Panc1 (cell line): Measurements from ENCODE around the gene IMPDH2. TPM values are rescaled to one million over a fixed set of nuclear protein-coding genes. Genes with fewer than 3 reads are reported as not detected.

ENCODE experiments used
- ATAC-seq: fragments of 200-7000 bp; cut with Tn5 transposase; 2 replicates; pipeline ENCODE4 v1.9.1; 2020; ENCODE audit warnings: mild to moderate bottlenecking, moderate library complexity
- Bru-seq: library from RNA; stranded (reverse); fragments of 400-500 nt; gene quantifications from one replicate; lab custom pipeline; 2021; lab: Mats Ljungman, UMichigan
- BruChase-seq, 2 experiments: library from RNA; stranded (reverse); fragments of 400-500 nt; gene quantifications; one replicate each; lab custom pipeline; 2021; lab: Mats Ljungman, UMichigan
- BruUV-seq: library from RNA; stranded (reverse); fragments of 400-500 nt; replicated peaks from 2 replicates; lab custom pipeline; 2021; lab: Mats Ljungman, UMichigan
- CTCF ChIA-PET: fragments of 300-600 bp; sonication (Branson Sonifier 250); formaldehyde crosslinking; loops from one replicate; lab custom pipeline; 2022; ENCODE audit warnings: antibody characterized with exemption; lab: Charles Lee
- POLR2A ChIA-PET: fragments of 300-600 bp; sonication (Branson Sonifier 250); formaldehyde crosslinking; loops from one replicate; lab custom pipeline; 2022; ENCODE audit warnings: antibody characterized with exemption; lab: Charles Lee
- DNase-seq: peaks from one replicate; pipeline ENCODE4 v3.0.0-alpha.2; 2010; ENCODE audit warnings: low read depth, low spot score
- H3K27ac ChIP-seq: 2 replicates; pipeline ENCODE4 v1.5.1; 2011; ENCODE audit warnings: mild to moderate bottlenecking, low read length, inconsistent platforms
- H3K27me3 ChIP-seq: fragments of 200-500 bp; sonication (Bioruptor generic); 2 replicates; pipeline ENCODE4 v1.6.0; 2014; ENCODE audit warnings: low read length, inconsistent platforms; ENCODE audit not compliant: control insufficient read depth, insufficient read depth
- H3K36me3 ChIP-seq: fragments of 200-500 bp; sonication (Bioruptor generic); 2 replicates; pipeline ENCODE4 v1.5.1; 2014; ENCODE audit warnings: inconsistent platforms, mild to moderate bottlenecking, low read length, moderate library complexity; ENCODE audit not compliant: control insufficient read depth, insufficient read depth
- H3K4me1 ChIP-seq: 2 replicates; pipeline ENCODE4 v1.5.1; 2011; ENCODE audit warnings: inconsistent platforms, mild to moderate bottlenecking, low read length, moderate library complexity; ENCODE audit not compliant: control insufficient read depth, insufficient read depth
- H3K4me3 ChIP-seq, 2 experiments: 2 replicates each; pipeline ENCODE4 v1.5.1; 2011 to 2012; ENCODE audit warnings: low read depth in 2 of 2, low read length in 2 of 2, mild to moderate bottlenecking in 2 of 2, inconsistent platforms in 1 of 2, moderate library complexity in 1 of 2
- H3K9me3 ChIP-seq: fragments of 200-500 bp; sonication (Bioruptor generic); 2 replicates; pipeline ENCODE4 v1.5.1; 2014; ENCODE audit warnings: low read depth, mild to moderate bottlenecking, inconsistent platforms, low read length, moderate library complexity; ENCODE audit not compliant: control insufficient read depth, insufficient read depth
- POLR2AphosphoS5 ChIP-seq: IDR thresholded peaks from 2 replicates; pipeline ENCODE4 v1.6.1; 2012; ENCODE audit warnings: mild to moderate bottlenecking, low read depth, low read length, moderate library complexity
- SIN3A ChIP-seq: IDR thresholded peaks from 2 replicates; pipeline ENCODE4 v1.6.1; 2012; ENCODE audit warnings: low read depth, mild to moderate bottlenecking, low read length, moderate library complexity, borderline replicate concordance; ENCODE audit not compliant: insufficient read depth
- TCF7L2 ChIP-seq: IDR thresholded peaks from 2 replicates; pipeline ENCODE4 v1.6.1; 2011; ENCODE audit warnings: mild to moderate bottlenecking, low read depth, low read length, inconsistent platforms
- in situ Hi-C: cut with HindIII; loops from 2 replicates; pipeline ENCODE4 v1.10.0; 2016; ENCODE audit warnings: low sequenced_read_pairs, low pct_unique_long_range_greater_than_20kb
- intact Hi-C: fragments of 100-400 bp; cut with micrococcal nuclease; formaldehyde crosslinking; loops from one replicate; pipeline ENCODE4 v1.10.0; 2022; ENCODE audit not compliant: unreplicated experiment
- long read RNA-seq: library from polyadenylated mRNA; unstranded; transcript quantifications from one replicate; pipeline ENCODE4 v2.0.0, GENCODE V29; 2021; ENCODE audit not compliant: unreplicated experiment
- polyA plus RNA-seq: library from polyadenylated mRNA; unstranded; fragments of >200 nt; gene quantifications from one replicate; pipeline ENCODE4 v1.2.1, GENCODE V29; 2012; ENCODE audit warnings: missing spikeins; ENCODE audit not compliant: insufficient read length
- total RNA-seq: library from RNA; stranded (reverse); gene quantifications from one replicate; pipeline ENCODE4 v1.2.1, GENCODE V29; 2021; ENCODE audit not compliant: unreplicated experiment
- TF ChIP-seq, protein P1 (sequence below): fragments of 450-650 bp; IDR thresholded peaks from 2 replicates; pipeline ENCODE4 v1.5.1; 2017; ENCODE audit warnings: mild to moderate bottlenecking
- TF ChIP-seq, protein P2 (sequence below), 2 experiments: IDR thresholded peaks; 2 replicates each; pipeline ENCODE4 v1.6.1; 2011 to 2012; ENCODE audit warnings: low read depth in 2 of 2, control low read depth in 1 of 2, low read length in 1 of 2, mild to moderate bottlenecking in 1 of 2, moderate library complexity in 1 of 2; ENCODE audit not compliant: insufficient read depth in 1 of 2

The IMPDH2 gene
- total RNA-seq, result 149 TPM
- polyA plus RNA-seq, result 163 TPM
- Bru-seq, nascent RNA, result percentile 84 among the genes with signal in this experiment
- percentile 90 among the genes with signal in this experiment for BruChase-seq, experiment 1, labeled RNA remaining after a 2-hour chase
- percentile 95 among the genes with signal in this experiment for BruChase-seq, experiment 2, labeled RNA remaining after a 6-hour chase
- long read RNA-seq, transcript IMPDH2-201 (14 exons, 1,643 nt), result major isoform, 95 of 203 reads
- long read RNA-seq, transcript IMPDH2-205 (2 exons, 420 nt), result minor isoform, 16 of 203 reads
- long read RNA-seq, partial matches to known transcripts, result 23 of 203 reads
- long read RNA-seq, other reads (novel, unspliced or antisense), result 68 of 203 reads

DNA sequence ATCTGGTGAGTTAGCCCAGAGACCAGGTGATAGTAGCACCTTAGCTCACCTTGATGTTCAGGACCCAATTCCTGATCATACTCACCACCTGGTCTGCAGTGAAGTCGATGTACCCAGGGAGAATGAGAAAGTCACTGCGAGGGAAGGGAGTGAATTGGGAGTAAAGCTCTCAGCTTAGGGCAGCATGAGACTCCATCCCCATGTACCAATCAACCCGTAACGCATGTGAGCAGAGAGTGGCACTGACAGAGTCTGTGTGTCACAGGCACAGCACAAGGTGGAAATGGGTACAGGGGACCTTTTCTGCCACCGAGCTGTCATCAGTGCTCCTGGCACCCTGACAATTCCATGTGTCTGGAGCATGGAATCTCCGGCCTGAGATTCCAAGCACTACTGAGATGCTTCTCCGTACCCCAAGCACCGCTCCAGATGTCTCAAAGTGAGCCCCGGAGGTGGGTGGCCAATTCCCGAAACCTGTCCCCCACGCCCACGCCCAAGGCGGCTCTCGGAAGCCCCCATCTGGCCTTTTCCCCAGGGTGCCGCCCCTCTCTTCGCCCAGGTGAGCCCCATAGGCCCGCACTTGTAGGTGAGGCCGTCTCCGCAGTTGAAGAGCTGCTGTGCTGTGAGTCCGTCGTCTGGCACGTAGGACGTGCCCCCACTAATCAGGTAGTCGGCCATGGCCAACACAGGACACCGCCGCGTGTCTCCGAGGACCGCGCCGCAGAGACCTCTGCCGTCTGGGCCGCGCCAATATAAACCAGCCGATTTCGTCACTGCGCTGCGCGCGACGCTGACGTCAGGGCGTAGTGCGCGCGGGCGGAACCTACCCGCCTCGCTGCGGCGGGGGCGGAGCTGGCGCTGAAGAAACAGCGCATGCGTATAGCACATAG is at the start of gene IMPDH2:
Gene IMPDH2 (minus strand): TSS at position 726 of the 890 bp plus-strand sequence. CDS start 48 bp downstream, at position 678.
- Histone ChIP-seq H3K4me3 (peak within 1 kb of the TSS; percentile 50 to 79), H3K27me3 (no peaks in the 10 kb centered on the region), H3K36me3 (peaks cover 12% of the 10 kb centered on the region), H3K9me3 (no peaks in the 10 kb centered on the region), H3K27ac (peak within 1 kb of the TSS; percentile 79), H3K4me1 (peaks cover 29% of the 10 kb centered on the region)
- intact Hi-C loops (no loop called here), in situ Hi-C loops (no loop called here)
- ChIA-PET POLR2A (interaction anchor here (0.6 to 0.7 kb wide), 3 partner anchors 65 to 195 kb away, joined by 3 read pairs; partner anchors contain the start of gene QRICH1), CTCF (no interaction called here)
- TF ChIP-seq, protein P1, sequence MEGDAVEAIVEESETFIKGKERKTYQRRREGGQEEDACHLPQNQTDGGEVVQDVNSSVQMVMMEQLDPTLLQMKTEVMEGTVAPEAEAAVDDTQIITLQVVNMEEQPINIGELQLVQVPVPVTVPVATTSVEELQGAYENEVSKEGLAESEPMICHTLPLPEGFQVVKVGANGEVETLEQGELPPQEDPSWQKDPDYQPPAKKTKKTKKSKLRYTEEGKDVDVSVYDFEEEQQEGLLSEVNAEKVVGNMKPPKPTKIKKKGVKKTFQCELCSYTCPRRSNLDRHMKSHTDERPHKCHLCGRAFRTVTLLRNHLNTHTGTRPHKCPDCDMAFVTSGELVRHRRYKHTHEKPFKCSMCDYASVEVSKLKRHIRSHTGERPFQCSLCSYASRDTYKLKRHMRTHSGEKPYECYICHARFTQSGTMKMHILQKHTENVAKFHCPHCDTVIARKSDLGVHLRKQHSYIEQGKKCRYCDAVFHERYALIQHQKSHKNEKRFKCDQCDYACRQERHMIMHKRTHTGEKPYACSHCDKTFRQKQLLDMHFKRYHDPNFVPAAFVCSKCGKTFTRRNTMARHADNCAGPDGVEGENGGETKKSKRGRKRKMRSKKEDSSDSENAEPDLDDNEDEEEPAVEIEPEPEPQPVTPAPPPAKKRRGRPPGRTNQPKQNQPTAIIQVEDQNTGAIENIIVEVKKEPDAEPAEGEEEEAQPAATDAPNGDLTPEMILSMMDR, result no peak
- TF ChIP-seq, protein P2, sequence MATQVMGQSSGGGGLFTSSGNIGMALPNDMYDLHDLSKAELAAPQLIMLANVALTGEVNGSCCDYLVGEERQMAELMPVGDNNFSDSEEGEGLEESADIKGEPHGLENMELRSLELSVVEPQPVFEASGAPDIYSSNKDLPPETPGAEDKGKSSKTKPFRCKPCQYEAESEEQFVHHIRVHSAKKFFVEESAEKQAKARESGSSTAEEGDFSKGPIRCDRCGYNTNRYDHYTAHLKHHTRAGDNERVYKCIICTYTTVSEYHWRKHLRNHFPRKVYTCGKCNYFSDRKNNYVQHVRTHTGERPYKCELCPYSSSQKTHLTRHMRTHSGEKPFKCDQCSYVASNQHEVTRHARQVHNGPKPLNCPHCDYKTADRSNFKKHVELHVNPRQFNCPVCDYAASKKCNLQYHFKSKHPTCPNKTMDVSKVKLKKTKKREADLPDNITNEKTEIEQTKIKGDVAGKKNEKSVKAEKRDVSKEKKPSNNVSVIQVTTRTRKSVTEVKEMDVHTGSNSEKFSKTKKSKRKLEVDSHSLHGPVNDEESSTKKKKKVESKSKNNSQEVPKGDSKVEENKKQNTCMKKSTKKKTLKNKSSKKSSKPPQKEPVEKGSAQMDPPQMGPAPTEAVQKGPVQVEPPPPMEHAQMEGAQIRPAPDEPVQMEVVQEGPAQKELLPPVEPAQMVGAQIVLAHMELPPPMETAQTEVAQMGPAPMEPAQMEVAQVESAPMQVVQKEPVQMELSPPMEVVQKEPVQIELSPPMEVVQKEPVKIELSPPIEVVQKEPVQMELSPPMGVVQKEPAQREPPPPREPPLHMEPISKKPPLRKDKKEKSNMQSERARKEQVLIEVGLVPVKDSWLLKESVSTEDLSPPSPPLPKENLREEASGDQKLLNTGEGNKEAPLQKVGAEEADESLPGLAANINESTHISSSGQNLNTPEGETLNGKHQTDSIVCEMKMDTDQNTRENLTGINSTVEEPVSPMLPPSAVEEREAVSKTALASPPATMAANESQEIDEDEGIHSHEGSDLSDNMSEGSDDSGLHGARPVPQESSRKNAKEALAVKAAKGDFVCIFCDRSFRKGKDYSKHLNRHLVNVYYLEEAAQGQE (IDR thresholded peaks at IDR 0.05; ENCODE audit: insufficient read depth in 1 of 2, low read depth in 2 of 2, low read length in 1 of 2), result no peak
- TF ChIP-seq POLR2AphosphoS5 (peak; percentile 99), SIN3A (peak; percentile 67; the same call in 1 of the 2 replicates), TCF7L2 (no peak)
- no TSS peak for BruUV-seq
- peak; percentile 71 for DNase-seq
- peak; percentile 91 for ATAC-seq

DNA sequence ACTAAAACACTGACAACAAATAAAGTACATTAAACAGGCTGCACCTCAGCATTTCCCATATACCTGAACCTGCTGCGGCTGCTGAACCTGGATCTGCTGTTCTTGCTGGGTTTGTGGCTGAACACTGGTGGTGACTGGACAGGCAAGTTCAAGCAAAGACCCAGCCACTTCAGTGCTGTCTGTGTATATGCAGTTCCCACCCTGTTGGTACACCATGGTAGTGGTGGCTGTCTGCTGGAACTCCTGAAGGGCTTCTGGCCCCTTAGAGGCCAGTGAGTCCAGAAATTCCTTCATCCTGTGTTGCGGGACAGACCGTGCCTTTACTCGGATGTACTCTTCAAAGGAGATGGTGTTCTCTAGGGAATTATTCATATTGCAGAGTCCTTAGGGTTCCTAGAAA is 47.4 kb upstream of the IMPDH2 start:
- ATAC-seq (peak; percentile 48; the same call in 1 of the 2 replicates), DNase-seq (no peak)
- Histone ChIP-seq H3K27me3 (no peaks in the 10 kb centered on the region), H3K9me3 (no peaks in the 10 kb centered on the region), H3K4me1 (no peaks in the 10 kb centered on the region), H3K4me3 (no peak overlapping the region), H3K36me3 (peaks cover 17% of the 10 kb centered on the region), H3K27ac (no peak overlapping the region)
- POLR2A ChIA-PET, result no interaction called here
- in situ Hi-C loops (no loop called here), intact Hi-C loops (no loop called here)
- TSS peak; percentile 55 for BruUV-seq
- CTCF ChIA-PET, result no interaction called here
- TF ChIP-seq POLR2AphosphoS5, result no peak
- no peak for TF ChIP-seq TCF7L2
